Subcutaneous adipose tissue (tissue), 4 donors: ENCODE results near the gene FLT1. TPM values are rescaled to one million over a fixed set of nuclear protein-coding genes. Genes with fewer than 3 reads are reported as not detected.

Experiments used
- total RNA-seq, 4 donors: library from RNA; depleted of rRNA; stranded (reverse); fragments of >200 nt; gene quantifications; one replicate each; pipeline ENCODE4 v1.1.0, GENCODE V29; 2016
- TF ChIP-seq, protein P1 (sequence below): fragments of 450-650 bp; IDR thresholded peaks from one replicate; pipeline ENCODE4 v1.5.1; 2016; ENCODE audit warnings: low read depth, mild to moderate bottlenecking, control low read depth, antibody characterized with exemption, moderate library complexity

The FLT1 gene
- total RNA-seq, 4 donors from 2014 or later, result 29.9 to 89.5 (median 69.6) TPM

DNA sequence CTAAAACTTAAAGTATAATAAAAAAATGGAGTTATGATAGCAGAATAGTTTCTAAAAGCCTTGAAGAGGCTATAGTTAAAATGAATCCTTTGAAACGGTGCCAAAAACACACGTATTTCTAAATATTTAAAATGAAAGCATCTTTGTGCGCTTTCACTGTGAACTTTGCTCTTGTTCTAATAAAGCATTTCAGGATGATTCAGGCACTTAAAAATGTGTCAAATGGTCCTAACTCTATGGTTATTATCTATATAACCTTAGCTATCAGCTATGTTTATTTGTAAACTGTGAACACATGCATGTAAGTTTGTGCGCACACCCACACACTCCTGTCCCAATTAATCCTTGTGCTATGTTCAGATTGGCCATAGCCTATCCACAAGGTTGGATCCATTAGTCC lies 124.5 kb downstream of the FLT1 start:
- TF ChIP-seq, protein P1, sequence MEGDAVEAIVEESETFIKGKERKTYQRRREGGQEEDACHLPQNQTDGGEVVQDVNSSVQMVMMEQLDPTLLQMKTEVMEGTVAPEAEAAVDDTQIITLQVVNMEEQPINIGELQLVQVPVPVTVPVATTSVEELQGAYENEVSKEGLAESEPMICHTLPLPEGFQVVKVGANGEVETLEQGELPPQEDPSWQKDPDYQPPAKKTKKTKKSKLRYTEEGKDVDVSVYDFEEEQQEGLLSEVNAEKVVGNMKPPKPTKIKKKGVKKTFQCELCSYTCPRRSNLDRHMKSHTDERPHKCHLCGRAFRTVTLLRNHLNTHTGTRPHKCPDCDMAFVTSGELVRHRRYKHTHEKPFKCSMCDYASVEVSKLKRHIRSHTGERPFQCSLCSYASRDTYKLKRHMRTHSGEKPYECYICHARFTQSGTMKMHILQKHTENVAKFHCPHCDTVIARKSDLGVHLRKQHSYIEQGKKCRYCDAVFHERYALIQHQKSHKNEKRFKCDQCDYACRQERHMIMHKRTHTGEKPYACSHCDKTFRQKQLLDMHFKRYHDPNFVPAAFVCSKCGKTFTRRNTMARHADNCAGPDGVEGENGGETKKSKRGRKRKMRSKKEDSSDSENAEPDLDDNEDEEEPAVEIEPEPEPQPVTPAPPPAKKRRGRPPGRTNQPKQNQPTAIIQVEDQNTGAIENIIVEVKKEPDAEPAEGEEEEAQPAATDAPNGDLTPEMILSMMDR, result no peak

DNA sequence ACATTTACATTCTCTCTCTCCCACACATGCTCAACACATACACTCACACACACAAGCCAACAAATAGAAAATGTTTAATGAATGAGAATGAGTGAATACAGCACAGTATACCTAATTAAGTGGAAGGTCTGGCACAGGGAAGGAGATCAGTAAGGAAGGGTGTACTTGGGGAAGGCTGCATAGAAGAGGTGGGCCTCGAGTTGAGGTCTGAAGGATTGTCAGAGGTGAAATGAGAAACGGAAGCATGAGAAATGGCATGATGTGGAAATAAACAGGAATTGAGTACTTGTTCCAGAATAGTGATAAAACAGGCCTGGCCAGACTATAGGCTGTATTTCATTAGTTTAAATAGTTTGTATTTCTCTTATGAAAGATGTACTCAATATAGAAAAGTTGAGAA lies 136.2 kb downstream of the FLT1 start:
- TF ChIP-seq, protein P1, result no peak

DNA sequence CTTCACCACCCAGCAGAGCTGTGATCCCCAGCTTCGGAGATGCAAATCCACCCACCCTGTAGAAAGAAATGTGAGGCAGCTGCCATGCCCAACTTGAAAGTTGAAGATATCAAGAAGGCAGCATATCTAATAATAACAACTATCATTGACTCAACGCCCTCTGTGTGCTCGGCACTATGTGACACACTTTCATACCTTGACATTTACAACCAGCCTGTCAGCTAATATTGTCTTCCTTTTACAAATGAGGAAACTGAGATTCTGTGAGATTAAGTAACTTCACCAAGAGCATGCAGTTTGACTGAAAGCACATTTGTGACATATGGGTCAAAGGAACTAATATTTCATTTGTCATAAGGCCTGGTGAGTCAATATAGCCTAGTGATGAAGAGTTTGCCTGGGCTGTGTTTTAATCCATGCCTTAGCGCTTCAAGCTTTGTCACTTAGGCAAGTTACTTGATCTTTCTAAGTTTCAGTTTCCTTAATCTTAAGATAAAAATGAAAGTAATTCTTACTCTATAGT lies 137.0 kb downstream of the FLT1 start:
- TF ChIP-seq, protein P1, result no peak

DNA sequence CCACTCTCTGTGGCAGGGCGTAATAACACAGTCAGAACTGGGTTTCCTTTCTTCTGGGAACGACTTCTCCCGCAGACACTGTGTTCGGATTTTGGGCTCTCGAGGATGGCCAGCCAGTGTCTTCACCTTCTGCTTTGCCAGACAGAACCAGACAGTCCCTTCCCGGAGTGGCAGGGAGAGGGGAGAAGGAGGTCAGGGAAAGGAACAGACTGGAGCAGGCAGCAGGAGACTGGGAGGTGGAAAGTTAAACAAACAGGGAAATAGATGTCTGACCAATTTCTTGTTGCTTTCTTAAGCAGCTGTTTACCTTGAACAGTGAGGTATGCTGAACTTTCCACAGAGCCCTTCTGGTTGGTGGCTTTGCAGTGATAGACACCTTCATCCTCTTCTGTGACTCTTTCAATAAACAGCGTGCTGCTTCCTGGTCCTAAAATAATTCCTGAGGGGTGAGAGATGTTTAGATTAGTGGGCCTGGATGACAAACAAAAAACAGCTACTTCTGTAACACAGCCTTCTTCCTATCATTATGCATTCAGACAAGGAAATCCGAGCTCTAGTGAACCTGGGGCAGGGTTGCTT lies 137.6 kb downstream of the FLT1 start:
- TF ChIP-seq, protein P1, result no peak

DNA sequence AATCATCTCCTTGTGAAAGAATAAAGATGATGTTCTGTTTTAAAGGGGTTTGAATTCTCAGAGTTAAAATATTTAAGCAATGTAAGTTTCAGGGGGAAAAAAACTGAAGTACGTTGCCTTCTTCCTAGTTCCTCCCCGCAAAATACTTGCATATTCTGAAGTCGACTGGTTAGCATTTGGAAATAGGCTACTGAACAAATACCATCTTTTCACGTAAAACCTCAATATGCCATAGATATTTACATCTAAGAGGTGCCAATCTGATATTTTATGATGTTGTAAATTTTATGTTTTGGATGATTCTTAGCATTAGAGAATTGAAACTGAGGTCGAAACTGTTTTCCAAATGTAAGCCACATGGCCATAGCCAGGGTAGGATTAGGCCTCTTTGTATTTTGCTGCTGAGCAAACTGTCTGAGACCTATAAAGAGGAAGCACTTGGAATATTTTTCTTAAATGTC lies 138.3 kb downstream of the FLT1 start:
- TF ChIP-seq, protein P1, result no peak

DNA sequence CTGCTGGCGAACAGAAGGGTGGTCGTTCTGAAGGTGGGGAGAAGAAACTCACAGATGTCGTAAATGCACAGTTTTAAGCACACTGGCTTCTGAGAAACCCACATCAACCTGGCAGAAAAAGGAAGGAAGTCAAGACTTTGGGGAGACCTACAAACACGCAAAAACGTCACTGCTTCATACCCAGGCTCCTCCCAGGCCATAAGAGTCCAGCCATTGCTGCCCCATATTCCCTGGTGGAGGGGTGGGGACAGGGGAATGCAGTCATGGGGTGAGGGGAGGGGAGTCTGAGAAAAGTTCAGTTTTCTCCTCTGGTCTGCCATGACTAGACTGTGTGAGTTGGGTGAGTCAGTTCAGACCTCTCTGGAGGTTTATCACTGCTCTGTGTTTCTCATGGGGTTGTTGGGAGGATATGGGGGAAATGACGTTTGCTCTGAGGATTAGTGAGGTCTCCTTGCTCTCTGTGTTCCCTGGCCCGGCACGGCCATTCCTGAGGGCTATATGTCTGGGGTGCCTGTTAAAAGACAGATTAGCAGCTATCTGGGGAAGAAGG lies 139.0 kb downstream of the FLT1 start:
- TF ChIP-seq, protein P1, result no peak

DNA sequence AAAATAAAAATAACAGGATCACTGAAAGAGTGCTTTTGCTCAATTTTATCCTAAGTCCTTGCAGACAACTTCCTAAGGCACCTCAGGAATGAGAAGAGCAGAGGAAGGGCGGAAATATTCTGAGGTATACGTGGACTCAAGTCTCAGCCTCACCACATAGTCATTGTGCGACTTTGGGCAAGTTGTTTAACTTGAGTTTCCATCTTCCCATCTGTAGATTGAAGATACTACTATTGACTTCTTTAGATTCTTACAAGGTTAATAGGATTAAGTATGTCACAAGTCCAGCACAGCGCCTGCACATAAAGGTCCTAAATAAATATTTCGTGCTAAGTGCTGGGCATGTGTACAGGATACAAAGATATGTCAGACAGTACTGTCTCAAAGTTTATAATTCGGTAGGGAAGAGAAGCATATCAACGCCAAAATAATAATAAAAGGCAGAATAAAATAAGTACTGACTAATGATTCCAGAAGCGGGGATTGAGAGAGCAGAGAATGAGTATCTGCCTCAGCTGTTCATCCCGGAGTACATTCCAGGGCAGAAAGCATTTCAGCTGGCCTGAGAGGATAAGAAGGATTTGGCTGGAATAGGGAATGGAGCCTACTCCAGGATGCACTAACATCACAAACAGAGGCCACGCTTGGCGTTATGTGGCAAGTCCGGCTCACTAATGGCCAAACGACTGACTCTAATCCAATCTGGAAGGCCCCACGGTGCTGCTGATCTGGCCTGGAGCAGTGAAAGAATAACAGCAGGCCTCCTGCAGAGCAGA lies 139.7 kb downstream of the FLT1 start:
- TF ChIP-seq, protein P1, result no peak
